Activated CD8-positive, alpha-beta memory T cell treated with anti-CD3 and anti-CD28 coated beads, Interleukin-2, amount 10 ng/mL, durations not matched to agents 7 days and 5 days (primary cell): ENCODE results near the gene CPTP. TPM values are rescaled to one million over a fixed set of nuclear protein-coding genes. Genes with fewer than 3 reads are reported as not detected.
"Not testable (repeated sequence)": the region's sequence is repeated elsewhere in the genome, so short reads cannot be mapped to it uniquely, and the experiment has no call there.

Source experiments
- ATAC-seq: fragments of 150-1000 bp; cut with Tn5 transposase; one replicate; pipeline ENCODE4 v1.10.0; 2021; ENCODE audit warnings: moderate library complexity
- CTCF ChIA-PET: fragments of 350-600 bp; sonication (Branson Sonifier 250); formaldehyde crosslinking; loops from one replicate; lab custom pipeline; 2021; ENCODE audit warnings: antibody characterized with exemption; lab: Charles Lee
- DNase-seq: peaks from one replicate; pipeline ENCODE4 v3.0.0-alpha.2; 2020
- H3K27ac Mint-ChIP-seq: one replicate; pipeline ENCODE4 v1.8.0; 2021; ENCODE audit warnings: mild to moderate bottlenecking, mixed read lengths
- H3K27me3 Mint-ChIP-seq: one replicate; pipeline ENCODE4 v1.8.0; 2021; ENCODE audit warnings: mixed read lengths
- H3K36me3 Mint-ChIP-seq: one replicate; pipeline ENCODE4 v1.8.0; 2021; ENCODE audit warnings: mild to moderate bottlenecking, mixed read lengths
- H3K4me1 Mint-ChIP-seq: one replicate; pipeline ENCODE4 v1.8.0; 2021; ENCODE audit warnings: mixed read lengths
- H3K4me3 Mint-ChIP-seq: one replicate; pipeline ENCODE4 v1.8.0; 2021; ENCODE audit warnings: mild to moderate bottlenecking, moderate library complexity, mixed read lengths
- H3K9me3 Mint-ChIP-seq: one replicate; pipeline ENCODE4 v1.8.0; 2022; ENCODE audit warnings: low read depth, mixed read lengths
- total RNA-seq, 2 experiments: library from RNA; stranded (reverse); gene quantifications; one replicate each; pipeline ENCODE4 v1.2.3, GENCODE V29; 2021

Gene CPTP
- total RNA-seq, 2 experiments from 2014 or later, result 17.6 to 18.5 TPM

- H3K36me3 Mint-ChIP-seq, result peaks cover 12% of the 10 kb centered on the region
- no peaks in the 10 kb centered on the region for H3K9me3 Mint-ChIP-seq
- no peak for ATAC-seq
- no peak for DNase-seq
- H3K27me3 Mint-ChIP-seq, result no peaks in the 10 kb centered on the region
- CTCF ChIA-PET, result interaction anchor here (1.0 kb wide), 1 partner anchor 13 kb away, joined by 3 read pairs; no protein-coding TSS in a partner anchor
- no peak overlapping the region for H3K27ac Mint-ChIP-seq
- peaks cover 4% of the 10 kb centered on the region for H3K4me1 Mint-ChIP-seq
- H3K4me3 Mint-ChIP-seq, result no peak overlapping the region
Measured at GRCh38 chr1:1312450-1313314, 11.9 kb upstream of the CPTP start.

- Mint-ChIP-seq H3K4me3 (no peak overlapping the region), H3K27ac (no peak overlapping the region), H3K9me3 (no peaks in the 10 kb centered on the region), H3K4me1 (peaks cover 4% of the 10 kb centered on the region), H3K27me3 (no peaks in the 10 kb centered on the region), H3K36me3 (peaks cover 14% of the 10 kb centered on the region)
- CTCF ChIA-PET, result interaction anchor here (1.0 kb wide), 1 partner anchor 14 kb away, joined by 3 read pairs; no protein-coding TSS in a partner anchor
- ATAC-seq (no peak), DNase-seq (no peak)
Measured at GRCh38 chr1:1313500-1314236, 10.9 kb upstream of the CPTP start.

GRCh38 chr1:1314237-1314586 lies 10.4 kb upstream of the CPTP start:
- CTCF ChIA-PET, result no interaction called here
- no peak for ATAC-seq
- DNase-seq, result no peak
- peaks cover 4% of the 10 kb centered on the region for H3K4me1 Mint-ChIP-seq
- H3K27me3 Mint-ChIP-seq, result no peaks in the 10 kb centered on the region
- peaks cover 16% of the 10 kb centered on the region for H3K36me3 Mint-ChIP-seq
- no peak overlapping the region for H3K27ac Mint-ChIP-seq
- no peaks in the 10 kb centered on the region for H3K9me3 Mint-ChIP-seq
- no peak overlapping the region for H3K4me3 Mint-ChIP-seq

GRCh38 chr1:1314678-1315335 lies 9.8 kb upstream of the CPTP start:
- CTCF ChIA-PET, result no interaction called here
- no peak overlapping the region for H3K27ac Mint-ChIP-seq
- H3K4me3 Mint-ChIP-seq, result no peak overlapping the region
- H3K4me1 Mint-ChIP-seq, result peaks cover 3% of the 10 kb centered on the region
- peaks cover 16% of the 10 kb centered on the region for H3K36me3 Mint-ChIP-seq
- no peaks in the 10 kb centered on the region for H3K9me3 Mint-ChIP-seq
- DNase-seq, result no peak
- no peaks in the 10 kb centered on the region for H3K27me3 Mint-ChIP-seq
- no peak for ATAC-seq

DNA sequence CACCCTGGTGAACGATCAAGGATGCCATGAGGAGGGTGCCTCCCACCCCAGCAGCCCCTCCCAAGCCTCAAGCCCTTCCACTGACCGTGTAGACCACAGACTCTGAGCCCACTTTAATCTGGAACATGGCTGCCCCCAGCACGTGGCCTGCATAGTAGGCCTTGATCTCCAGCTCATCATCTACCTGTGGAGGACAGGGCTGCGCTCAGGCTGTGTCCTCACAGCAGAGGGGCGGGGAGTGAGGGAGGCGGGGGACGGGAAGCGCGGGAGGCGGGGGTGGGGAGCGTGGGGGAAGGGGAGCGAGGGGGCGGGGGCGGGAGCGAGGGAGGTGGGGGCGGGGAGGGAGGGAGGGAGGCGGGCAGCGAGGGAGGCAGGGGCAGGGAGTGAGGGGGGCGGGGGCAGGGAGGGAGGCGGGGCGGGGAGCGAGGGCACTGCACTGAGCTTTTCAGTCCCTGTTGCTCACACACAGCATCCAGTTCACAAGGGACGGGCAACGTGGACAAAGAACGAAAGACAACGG lies 9.1 kb upstream of the CPTP start:
- ATAC-seq, result no peak
- no peak for DNase-seq
- peaks cover 4% of the 10 kb centered on the region for H3K4me1 Mint-ChIP-seq
- no peaks in the 10 kb centered on the region for H3K27me3 Mint-ChIP-seq
- H3K36me3 Mint-ChIP-seq, result peaks cover 16% of the 10 kb centered on the region
- CTCF ChIA-PET, result no interaction called here
- H3K9me3 Mint-ChIP-seq, result no peaks in the 10 kb centered on the region
- no peak overlapping the region for H3K4me3 Mint-ChIP-seq
- H3K27ac Mint-ChIP-seq, result no peak overlapping the region

DNA sequence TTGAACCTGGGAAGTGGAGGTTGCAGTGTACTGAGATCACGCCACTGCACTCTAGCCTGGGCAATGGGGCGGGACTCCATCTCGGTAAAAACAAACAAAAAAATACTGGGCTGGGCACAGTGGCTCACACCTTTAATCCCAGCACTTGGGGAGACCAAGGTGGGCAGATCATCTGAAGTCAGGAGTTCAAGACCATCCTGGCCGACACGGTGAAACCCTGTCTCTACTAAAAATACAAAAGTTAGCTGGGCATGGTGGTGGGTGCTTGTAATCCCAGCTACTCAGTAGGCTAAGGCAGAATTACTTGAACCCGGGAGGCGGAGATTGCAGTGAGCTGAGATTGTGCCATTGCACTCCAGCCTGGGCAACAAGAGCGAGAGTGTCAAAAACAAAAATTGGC lies 8.4 kb upstream of the CPTP start:
- ATAC-seq, H3K27ac Mint-ChIP-seq, H3K4me1 Mint-ChIP-seq, DNase-seq, CTCF ChIA-PET, H3K27me3 Mint-ChIP-seq, H3K4me3 Mint-ChIP-seq, H3K9me3 Mint-ChIP-seq: not testable (repeated sequence)
- H3K36me3 Mint-ChIP-seq, result peaks cover 16% of the 10 kb centered on the region

GRCh38 chr1:1317420-1317819 lies 7.2 kb upstream of the CPTP start:
- H3K27me3 Mint-ChIP-seq, result no peaks in the 10 kb centered on the region
- H3K27ac Mint-ChIP-seq, result no peak overlapping the region
- H3K4me1 Mint-ChIP-seq, result peaks cover 10% of the 10 kb centered on the region
- ATAC-seq, result no peak
- peaks cover 18% of the 10 kb centered on the region for H3K36me3 Mint-ChIP-seq
- no peak overlapping the region for H3K4me3 Mint-ChIP-seq
- no peaks in the 10 kb centered on the region for H3K9me3 Mint-ChIP-seq
- DNase-seq, result no peak
- CTCF ChIA-PET, result no interaction called here

- H3K27ac Mint-ChIP-seq, result no peak overlapping the region
- CTCF ChIA-PET, result no interaction called here
- peaks cover 15% of the 10 kb centered on the region for H3K4me1 Mint-ChIP-seq
- ATAC-seq (no peak), DNase-seq (no peak)
- H3K4me3 Mint-ChIP-seq, result no peak overlapping the region
- no peaks in the 10 kb centered on the region for H3K9me3 Mint-ChIP-seq
- H3K27me3 Mint-ChIP-seq, result no peaks in the 10 kb centered on the region
- H3K36me3 Mint-ChIP-seq, result peaks cover 18% of the 10 kb centered on the region
Measured at GRCh38 chr1:1318131-1318652, 6.4 kb upstream of the CPTP start.

- no peak overlapping the region for H3K27ac Mint-ChIP-seq
- DNase-seq (no peak), ATAC-seq (no peak)
- no peaks in the 10 kb centered on the region for H3K27me3 Mint-ChIP-seq
- CTCF ChIA-PET, result interaction anchor here (1.4 kb wide), 1 partner anchor 10 kb away, joined by 3 read pairs; no protein-coding TSS in a partner anchor
- no peaks in the 10 kb centered on the region for H3K9me3 Mint-ChIP-seq
- no peak overlapping the region for H3K4me3 Mint-ChIP-seq
- H3K36me3 Mint-ChIP-seq, result peaks cover 15% of the 10 kb centered on the region
- peaks cover 20% of the 10 kb centered on the region for H3K4me1 Mint-ChIP-seq
Measured at GRCh38 chr1:1318777-1319645, 5.6 kb upstream of the CPTP start.

DNA sequence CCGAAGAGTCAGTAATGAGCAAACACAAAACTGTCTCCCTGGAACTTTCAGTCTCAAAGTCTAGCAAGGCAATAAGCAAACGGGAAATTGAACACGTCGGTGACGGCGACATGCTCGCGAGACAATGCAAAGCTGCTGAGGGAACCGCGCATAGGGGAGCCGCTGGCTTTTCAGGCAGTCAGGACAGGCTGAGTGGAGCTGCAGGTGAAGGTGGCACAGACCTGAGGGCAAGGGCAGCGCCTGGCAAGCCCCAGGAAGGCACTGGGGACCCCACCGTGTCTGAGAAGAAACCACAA lies 5.0 kb upstream of the CPTP start:
- DNase-seq, result no peak
- Mint-ChIP-seq H3K27me3 (no peaks in the 10 kb centered on the region), H3K4me1 (peaks cover 20% of the 10 kb centered on the region), H3K36me3 (peaks cover 15% of the 10 kb centered on the region), H3K27ac (no peak overlapping the region), H3K4me3 (no peak overlapping the region), H3K9me3 (no peaks in the 10 kb centered on the region)
- CTCF ChIA-PET, result interaction anchor here (1.4 kb wide), 1 partner anchor 10 kb away, joined by 3 read pairs; no protein-coding TSS in a partner anchor
- no peak for ATAC-seq

- H3K27ac Mint-ChIP-seq, result no peak overlapping the region
- ATAC-seq (no peak), DNase-seq (no peak)
- no peak overlapping the region for H3K4me3 Mint-ChIP-seq
- H3K36me3 Mint-ChIP-seq, result peaks cover 13% of the 10 kb centered on the region
- CTCF ChIA-PET, result interaction anchor here (1.4 kb wide), 1 partner anchor 12 kb away, joined by 3 read pairs; no protein-coding TSS in a partner anchor
- no peaks in the 10 kb centered on the region for H3K9me3 Mint-ChIP-seq
- no peaks in the 10 kb centered on the region for H3K27me3 Mint-ChIP-seq
- peaks cover 21% of the 10 kb centered on the region for H3K4me1 Mint-ChIP-seq
Measured at GRCh38 chr1:1320666-1321448, 3.7 kb upstream of the CPTP start.

DNA sequence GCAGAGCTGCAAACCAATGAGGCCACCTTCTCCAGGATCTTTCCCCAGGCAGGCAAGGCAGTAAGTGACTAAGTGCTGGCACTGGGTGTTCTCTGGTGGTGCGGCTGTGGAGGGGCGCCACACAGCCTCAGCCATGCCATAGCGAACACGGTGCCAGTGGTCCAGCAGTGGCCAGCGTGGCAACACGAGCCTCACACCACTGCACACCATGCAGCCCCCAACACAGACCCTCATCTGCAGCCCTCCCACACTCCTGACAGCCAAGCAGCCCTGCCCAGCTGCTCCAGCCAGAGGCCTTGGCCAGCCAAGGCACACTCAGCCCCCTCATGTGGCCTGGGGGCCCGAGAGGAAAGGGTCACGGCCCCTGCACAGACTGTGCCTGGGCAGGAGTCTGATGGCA lies 3.1 kb upstream of the CPTP start:
- H3K4me1 Mint-ChIP-seq, result peaks cover 26% of the 10 kb centered on the region
- H3K9me3 Mint-ChIP-seq, result no peaks in the 10 kb centered on the region
- H3K27me3 Mint-ChIP-seq, result no peaks in the 10 kb centered on the region
- no peak overlapping the region for H3K4me3 Mint-ChIP-seq
- peaks cover 12% of the 10 kb centered on the region for H3K36me3 Mint-ChIP-seq
- CTCF ChIA-PET, result no interaction called here
- ATAC-seq, result no peak
- no peak overlapping the region for H3K27ac Mint-ChIP-seq
- no peak for DNase-seq
